Activated CD4-positive, alpha-beta T cell treated with anti-CD3 and anti-CD28 coated beads, Interleukin-10, Interleukin-2, amounts not matched to agents 100 ng/mL and 50 ng/mL, durations not matched to agents 16 hours and 8 hours (primary cell): Measurements from ENCODE around the gene SYNDIG1.
"Not testable (repeated sequence)": the region's sequence is repeated elsewhere in the genome, so short reads cannot be mapped to it uniquely, and the experiment has no call there.

Experiments used
- DNase-seq: peaks from one replicate; pipeline ENCODE4 v3.0.0-alpha.2; 2020

SYNDIG1 gene

GRCh38 chr20:24493661-24494459 is 24.4 kb downstream of the SYNDIG1 start:
- no peak for DNase-seq

DNA sequence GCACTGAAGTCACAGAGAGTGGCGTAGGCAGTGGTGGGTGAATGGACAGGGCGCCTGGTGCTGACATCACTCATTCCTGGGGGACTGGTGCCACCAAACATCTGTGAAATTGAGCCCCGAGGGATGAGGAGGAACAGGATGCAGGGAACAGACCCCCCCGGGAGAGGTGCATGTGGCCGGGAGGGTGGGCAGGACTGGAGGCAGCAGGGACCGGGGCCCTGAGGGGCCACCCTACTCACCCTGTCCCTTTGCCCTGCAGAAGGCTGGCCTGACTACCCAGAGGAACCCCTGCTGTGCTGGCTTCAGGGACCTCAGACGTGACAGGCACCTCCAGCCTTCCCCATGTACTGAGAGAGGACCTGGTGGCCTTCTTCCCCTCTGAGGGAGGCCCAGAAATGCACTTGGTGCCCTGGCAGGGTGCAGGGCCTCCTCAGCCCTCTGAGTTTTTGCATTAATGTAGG is 25.1 kb downstream of the SYNDIG1 start:
- DNase-seq = no peak

GRCh38 chr20:24495266-24495665 is 25.8 kb downstream of the SYNDIG1 start:
- no peak for DNase-seq

- DNase-seq = no peak
Measured at GRCh38 chr20:24497851-24498250, 28.4 kb downstream of the SYNDIG1 start.

GRCh38 chr20:24498641-24499040 is 29.2 kb downstream of the SYNDIG1 start:
- no peak for DNase-seq

DNA sequence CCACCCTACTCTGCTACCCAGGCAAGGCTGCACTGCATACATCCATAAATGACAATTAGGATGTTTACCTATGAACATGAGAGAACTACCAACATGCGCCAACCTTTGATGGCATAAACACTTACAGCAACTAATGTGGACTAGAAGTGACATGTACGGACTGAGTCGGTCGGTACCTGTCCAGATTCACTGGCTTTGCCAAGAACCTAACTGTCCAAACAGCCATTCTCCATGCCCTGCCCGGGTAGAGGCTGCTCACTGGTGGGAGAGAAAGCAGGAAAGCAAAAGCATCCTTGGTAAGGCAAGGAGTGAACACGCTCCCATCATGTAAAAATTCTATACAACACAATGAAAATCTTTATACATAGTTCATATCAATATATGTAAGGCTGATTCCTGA is 30.0 kb downstream of the SYNDIG1 start:
- DNase-seq = no peak

DNA sequence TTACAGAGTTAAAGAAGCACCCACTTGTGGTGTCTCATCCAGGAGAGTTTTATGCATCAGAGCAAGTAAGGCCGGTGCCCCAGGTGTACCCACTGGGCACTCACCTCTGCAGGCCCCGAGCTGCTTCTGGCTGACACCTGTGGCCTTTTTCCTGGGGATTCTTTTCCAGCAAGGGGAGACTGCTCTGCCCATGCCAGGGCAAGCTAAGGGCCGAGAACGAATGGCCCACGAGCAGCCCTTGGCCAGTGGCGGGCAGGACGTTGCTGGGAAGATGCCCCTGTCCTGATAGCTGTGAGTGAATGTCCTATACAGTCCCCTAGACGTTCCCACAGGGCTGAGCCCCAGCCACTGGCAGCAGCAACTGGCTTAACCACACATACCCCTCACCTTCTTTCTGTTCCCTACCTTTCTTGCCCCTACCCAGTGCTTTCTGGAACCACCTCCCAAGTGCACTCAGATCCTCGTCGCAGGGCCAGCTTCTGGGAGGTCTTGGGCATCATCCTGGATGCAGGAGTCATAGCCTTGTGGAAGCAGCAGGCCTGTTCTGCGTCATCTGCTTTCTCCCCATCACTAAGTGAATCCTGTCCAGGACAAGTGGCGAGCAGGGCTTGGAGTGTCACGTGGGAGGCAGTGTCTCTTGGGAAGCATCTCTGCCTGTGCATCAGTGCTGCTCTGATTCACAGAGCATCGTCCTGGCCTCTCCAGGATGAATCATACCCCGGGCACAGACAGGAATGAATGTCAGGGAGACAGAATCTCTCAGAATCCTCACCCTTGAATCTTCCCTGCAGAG is 32.5 kb downstream of the SYNDIG1 start:
- DNase-seq = no peak

- DNase-seq = no peak
Measured at GRCh38 chr20:24502661-24503060, 33.2 kb downstream of the SYNDIG1 start.

DNA sequence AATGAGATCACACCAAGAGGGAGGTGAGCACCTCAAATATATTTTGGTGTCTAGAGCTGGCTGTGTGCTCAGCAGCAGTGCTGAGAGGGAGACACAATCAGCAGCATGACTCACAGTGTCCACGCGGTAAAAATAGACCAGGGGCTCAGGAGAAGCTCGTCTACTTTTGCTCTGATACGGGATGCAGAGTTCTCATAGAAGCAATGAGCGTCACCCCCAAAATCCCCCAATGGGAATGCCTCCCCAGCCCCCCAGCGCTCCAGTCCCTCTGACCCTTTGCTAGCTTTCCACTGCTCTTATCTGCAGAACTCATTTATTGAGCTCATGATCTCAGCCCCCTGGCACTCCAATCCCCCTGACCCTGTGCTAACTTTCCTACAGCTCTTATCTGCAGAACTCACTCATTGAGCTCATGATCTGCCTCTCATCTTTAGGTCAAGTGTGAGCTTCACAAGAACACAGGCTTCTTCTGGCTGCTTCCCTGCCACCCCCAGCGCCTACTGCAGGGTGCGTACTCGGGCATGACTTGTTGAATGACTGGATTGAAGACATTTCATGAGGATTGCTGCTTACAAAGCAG is 34.0 kb downstream of the SYNDIG1 start:
- DNase-seq = no peak

DNA sequence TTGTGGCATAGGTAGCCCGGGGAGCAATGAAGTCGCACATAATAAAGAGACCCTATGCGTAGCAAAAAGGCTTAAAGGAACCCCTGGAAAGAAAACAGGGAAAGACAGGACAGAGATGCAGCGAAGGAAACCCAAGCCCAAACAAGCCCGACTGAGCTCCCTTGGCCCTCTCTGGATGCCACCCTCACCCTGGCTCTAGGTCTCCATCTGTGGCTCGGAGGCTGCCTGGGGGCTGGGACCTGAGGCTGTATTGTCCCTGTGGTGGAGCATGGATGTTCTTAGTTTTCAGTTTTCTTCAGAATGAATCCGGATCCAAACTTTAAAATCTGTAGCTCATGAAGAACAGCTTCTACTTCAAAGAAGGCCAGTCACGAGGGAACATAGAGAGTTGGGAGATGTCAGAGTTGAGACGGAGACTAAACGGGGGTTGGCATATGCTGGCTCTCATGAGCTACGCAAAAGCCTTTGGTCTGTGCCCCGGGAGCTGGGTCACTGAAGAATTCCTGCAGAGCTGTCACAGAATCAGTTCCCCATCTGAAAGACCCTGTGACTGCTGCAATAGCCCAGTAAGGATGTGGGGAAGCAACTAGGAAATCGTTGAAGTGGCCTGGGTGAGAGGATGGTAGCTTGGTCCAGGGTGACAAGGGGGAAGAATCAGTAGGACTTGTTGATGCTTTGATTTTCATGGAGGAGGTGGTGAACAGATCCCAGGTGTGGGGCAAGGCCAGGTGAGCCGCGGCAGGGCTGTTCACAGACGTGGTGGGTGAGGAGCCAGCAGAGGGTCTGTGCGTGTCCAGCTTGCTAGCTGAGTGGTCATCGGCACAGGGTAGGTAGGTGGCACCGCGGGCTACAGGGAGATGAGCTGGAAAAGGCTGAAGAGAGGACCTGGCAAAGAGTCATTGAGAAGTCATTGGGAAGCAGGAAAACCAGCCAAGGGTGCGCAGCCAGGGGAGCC is 35.2 kb downstream of the SYNDIG1 start:
- DNase-seq = no peak

- DNase-seq = no peak
Measured at GRCh38 chr20:24506146-24506545, 36.7 kb downstream of the SYNDIG1 start.

DNA sequence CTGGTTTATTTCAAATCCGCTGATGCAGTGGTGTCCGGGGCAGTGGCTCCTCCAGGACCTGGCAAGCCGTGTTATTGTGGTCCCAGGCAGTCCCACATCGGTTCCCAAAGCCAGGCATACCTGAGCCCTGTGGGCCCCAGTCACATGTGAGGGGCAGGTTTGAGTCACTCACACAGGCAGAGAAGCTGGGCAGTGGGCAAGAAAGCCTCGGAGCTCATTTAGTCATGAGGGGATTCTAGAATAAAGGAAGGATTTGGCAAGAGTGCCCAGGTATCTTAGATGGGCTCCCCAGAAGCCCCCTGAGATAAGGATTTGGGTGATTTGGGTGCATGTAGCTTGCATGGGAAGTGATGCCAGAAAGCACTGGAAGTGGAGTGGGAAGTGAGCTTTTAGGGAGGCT is 37.3 kb downstream of the SYNDIG1 start:
- DNase-seq = no peak

GRCh38 chr20:24507182-24507853 is 37.9 kb downstream of the SYNDIG1 start:
- no peak for DNase-seq

- not testable (repeated sequence) for DNase-seq
Measured at GRCh38 chr20:24512441-24512840, 43.0 kb downstream of the SYNDIG1 start.

DNA sequence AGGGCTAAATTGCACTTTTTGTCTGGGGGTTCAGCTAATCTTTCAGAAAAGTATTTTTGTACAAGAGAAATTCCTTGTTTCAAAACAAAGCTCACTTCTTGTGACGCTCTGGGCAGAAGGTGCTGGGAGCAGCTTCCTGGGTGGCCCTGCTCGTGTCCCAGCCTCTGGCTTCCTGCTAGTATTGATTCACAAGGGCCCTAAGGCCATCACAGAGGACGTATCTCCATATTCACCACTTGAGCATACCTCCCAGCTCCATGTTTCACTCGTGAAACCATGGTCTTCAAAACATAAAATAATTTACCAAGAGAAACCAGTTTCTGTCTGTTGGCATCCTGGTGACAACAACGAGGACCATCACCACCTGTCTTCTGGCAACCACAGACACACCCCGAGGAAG is 49.1 kb downstream of the SYNDIG1 start:
- DNase-seq = no peak

DNA sequence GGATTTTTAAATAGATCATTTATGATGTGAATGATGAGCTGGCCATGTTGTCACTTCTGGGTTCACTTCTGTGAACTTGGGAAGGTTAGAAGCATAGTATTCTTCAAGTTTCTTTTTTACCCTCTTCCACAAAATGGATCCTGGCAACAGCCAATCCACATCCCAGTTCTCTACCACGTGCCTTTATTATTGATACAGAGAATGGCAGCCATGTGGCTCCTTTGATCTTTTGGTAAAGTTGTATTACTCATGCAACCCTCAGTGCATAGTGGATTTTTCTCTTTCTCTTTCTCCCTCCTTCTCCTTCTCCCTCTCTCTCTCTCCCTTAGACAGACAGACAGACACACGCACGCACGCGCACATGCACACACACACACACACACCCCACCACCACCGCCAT is 50.0 kb downstream of the SYNDIG1 start:
- no peak for DNase-seq

- DNase-seq = no peak
Measured at GRCh38 chr20:24521032-24521431, 51.6 kb downstream of the SYNDIG1 start.

- no peak for DNase-seq
Measured at GRCh38 chr20:24522452-24523330, 53.3 kb downstream of the SYNDIG1 start.

GRCh38 chr20:24523661-24524060 is 54.2 kb downstream of the SYNDIG1 start:
- no peak for DNase-seq

DNA sequence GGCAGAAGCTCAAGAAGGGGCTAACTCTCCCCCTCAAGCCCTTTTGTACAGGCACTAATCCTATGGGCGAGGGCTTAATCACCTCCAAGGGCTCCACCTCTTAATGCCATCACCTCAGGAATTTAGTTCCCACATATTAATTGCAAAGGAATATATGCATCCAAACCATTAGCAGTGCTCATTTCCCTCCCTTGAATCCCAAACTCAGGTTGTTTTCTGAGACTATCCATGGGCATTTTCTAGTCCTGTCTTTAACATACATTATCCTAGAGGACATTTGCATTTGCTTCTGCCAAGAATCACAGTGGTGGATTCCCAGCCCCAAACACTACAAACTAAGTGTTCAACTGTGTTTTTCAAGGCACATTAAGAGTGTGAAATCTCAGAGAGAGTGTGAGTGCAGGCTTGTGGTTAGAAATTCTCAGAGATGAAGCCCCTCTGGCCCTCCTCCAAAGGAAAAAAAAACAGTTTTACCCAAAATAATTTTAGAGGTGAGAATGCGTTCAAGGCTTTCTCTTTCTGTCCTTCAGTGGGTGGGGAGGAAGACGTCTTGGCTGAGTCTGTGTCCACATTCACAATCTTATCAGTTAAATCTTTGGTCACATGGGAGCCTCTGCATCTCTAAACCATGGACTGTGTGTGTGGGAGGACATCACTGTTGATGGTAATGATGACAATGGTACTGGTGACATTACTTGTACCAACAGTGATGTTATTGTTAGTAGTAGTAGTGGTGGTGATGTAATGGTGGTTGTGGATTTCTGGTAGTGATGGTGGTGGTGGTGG is 59.3 kb downstream of the SYNDIG1 start:
- no peak for DNase-seq
